PC-3 (cell line): ENCODE measurements around the gene UROS. TPM values are rescaled to one million over a fixed set of nuclear protein-coding genes. Genes with fewer than 3 reads are reported as not detected.

Experiments
- ATAC-seq: fragments of 200-7000 bp; cut with Tn5 transposase; 2 replicates; pipeline ENCODE4 v1.9.1; 2020; ENCODE audit warnings: mild to moderate bottlenecking, moderate library complexity
- BruUV-seq: library from RNA; stranded (reverse); fragments of 400-500 nt; replicated peaks from 2 replicates; lab custom pipeline; 2021; lab: Mats Ljungman, UMichigan
- CTCF ChIA-PET: fragments of 300-600 bp; sonication (Branson Sonifier 250); formaldehyde crosslinking; loops from one replicate; lab custom pipeline; 2022; ENCODE audit warnings: antibody characterized with exemption; lab: Charles Lee
- POLR2A ChIA-PET: fragments of 300-600 bp; sonication (Branson Sonifier 250); formaldehyde crosslinking; loops from one replicate; lab custom pipeline; 2022; ENCODE audit warnings: antibody characterized with exemption; ENCODE audit not compliant: unreplicated experiment; lab: Charles Lee
- DNase-seq: peaks from one replicate; pipeline ENCODE4 v3.0.0-alpha.2; 2015
- H2AFZ ChIP-seq: fragments of 300-600 bp; sonication (generic); 2 replicates; pipeline ENCODE4 v1.6.0; 2016; ENCODE audit warnings: antibody characterized with exemption, low read length
- H3F3A ChIP-seq: fragments of 300-600 bp; sonication (generic); one replicate; pipeline ENCODE4 v1.6.0; 2017; ENCODE audit warnings: antibody characterized with exemption, low read length, control low read depth, mild to moderate bottlenecking; ENCODE audit not compliant: unreplicated experiment
- H3K27ac ChIP-seq: fragments of 300-600 bp; sonication (generic); 2 replicates; pipeline ENCODE4 v1.5.1; 2016; ENCODE audit warnings: mild to moderate bottlenecking, low read length
- H3K27me3 ChIP-seq: fragments of 300-600 bp; sonication (generic); 2 replicates; pipeline ENCODE4 v1.6.1; 2016; ENCODE audit warnings: low read length, mixed read lengths
- H3K36me3 ChIP-seq: fragments of 300-600 bp; sonication (generic); 2 replicates; pipeline ENCODE4 v1.6.1; 2016; ENCODE audit warnings: low read depth, mixed run types, low read length, mixed read lengths
- H3K4me1 ChIP-seq: fragments of 300-600 bp; sonication (generic); 2 replicates; pipeline ENCODE4 v1.5.1; 2016; ENCODE audit warnings: low read length; ENCODE audit not compliant: insufficient read depth
- H3K4me2 ChIP-seq: fragments of 300-600 bp; sonication (generic); 2 replicates; pipeline ENCODE4 v1.6.0; 2016; ENCODE audit warnings: low read length
- H3K4me3 ChIP-seq: fragments of 300-600 bp; sonication (generic); 2 replicates; pipeline ENCODE4 v1.5.1; 2016; ENCODE audit warnings: mild to moderate bottlenecking, low read length, mixed read lengths
- H3K79me2 ChIP-seq: fragments of 300-600 bp; sonication (generic); 2 replicates; pipeline ENCODE4 v1.6.1; 2017; ENCODE audit warnings: low read length, mixed read lengths
- H3K9ac ChIP-seq: fragments of 300-600 bp; sonication (generic); 2 replicates; pipeline ENCODE4 v1.6.0; 2016; ENCODE audit warnings: mild to moderate bottlenecking, low read length
- H3K9me2 ChIP-seq: fragments of 300-600 bp; sonication (generic); replicated peaks from 2 replicates; pipeline ENCODE4 v1.6.1; 2016; ENCODE audit warnings: mixed run types, low read length, mixed read lengths
- H3K9me3 ChIP-seq: fragments of 300-600 bp; sonication (generic); 2 replicates; pipeline ENCODE4 v1.6.1; 2016; ENCODE audit warnings: low read length, mixed read lengths
- H4K20me1 ChIP-seq: fragments of 300-600 bp; sonication (generic); 2 replicates; pipeline ENCODE4 v1.6.1; 2016; ENCODE audit warnings: low read length, mixed read lengths
- CTCF ChIP-seq: fragments of 300-600 bp; sonication (generic); conservative IDR thresholded peaks from 2 replicates; pipeline ENCODE4 v1.5.1; 2017; ENCODE audit warnings: antibody characterized with exemption, low read depth, mild to moderate bottlenecking, low read length
- EZH2 ChIP-seq: fragments of 300-600 bp; sonication (generic); IDR thresholded peaks from one replicate; pipeline ENCODE4 v1.6.1; 2017; ENCODE audit warnings: antibody characterized with exemption, mild to moderate bottlenecking, low read length; ENCODE audit not compliant: unreplicated experiment
- EZH2phosphoT487 ChIP-seq: fragments of 300-600 bp; sonication (generic); IDR thresholded peaks from 2 replicates; pipeline ENCODE4 v1.6.1; 2018; ENCODE audit warnings: mild to moderate bottlenecking, antibody characterized with exemption, low read length, borderline replicate concordance
- intact Hi-C: fragments of 100-400 bp; cut with micrococcal nuclease; formaldehyde crosslinking; loops from 2 replicates; pipeline ENCODE4 v1.9.0; 2023
- total RNA-seq: library from RNA; depleted of rRNA; stranded (reverse); fragments of >200 nt; gene quantifications from 2 replicates; pipeline ENCODE4 v1.2.3, GENCODE V29; 2014

Gene UROS
- total RNA-seq, 1 experiment from 2014 or later = 50.6 TPM

- ATAC-seq (no peak), DNase-seq (no peak)
- POLR2A ChIA-PET = no interaction called here
- no TSS peak for BruUV-seq
- Histone ChIP-seq H3K36me3 (no peaks in the 10 kb centered on the region), H3K4me1 (no peaks in the 10 kb centered on the region), H2AFZ (no peak overlapping the region), H3F3A (no peaks in the 10 kb centered on the region), H3K9me2 (no peaks in the 10 kb centered on the region), H3K79me2 (no peaks in the 10 kb centered on the region), H3K27ac (no peak overlapping the region), H3K27me3 (no peaks in the 10 kb centered on the region), H4K20me1 (no peaks in the 10 kb centered on the region), H3K4me2 (no peak overlapping the region), H3K4me3 (no peak overlapping the region), H3K9ac (no peak overlapping the region), H3K9me3 (no peaks in the 10 kb centered on the region)
- intact Hi-C loops = no loop called here
- TF ChIP-seq CTCF (no peak), EZH2phosphoT487 (no peak), EZH2 (no peak)
- CTCF ChIA-PET = no interaction called here
Measured at GRCh38 chr10:125795128-125795527, 27.9 kb downstream of the UROS start.

DNA sequence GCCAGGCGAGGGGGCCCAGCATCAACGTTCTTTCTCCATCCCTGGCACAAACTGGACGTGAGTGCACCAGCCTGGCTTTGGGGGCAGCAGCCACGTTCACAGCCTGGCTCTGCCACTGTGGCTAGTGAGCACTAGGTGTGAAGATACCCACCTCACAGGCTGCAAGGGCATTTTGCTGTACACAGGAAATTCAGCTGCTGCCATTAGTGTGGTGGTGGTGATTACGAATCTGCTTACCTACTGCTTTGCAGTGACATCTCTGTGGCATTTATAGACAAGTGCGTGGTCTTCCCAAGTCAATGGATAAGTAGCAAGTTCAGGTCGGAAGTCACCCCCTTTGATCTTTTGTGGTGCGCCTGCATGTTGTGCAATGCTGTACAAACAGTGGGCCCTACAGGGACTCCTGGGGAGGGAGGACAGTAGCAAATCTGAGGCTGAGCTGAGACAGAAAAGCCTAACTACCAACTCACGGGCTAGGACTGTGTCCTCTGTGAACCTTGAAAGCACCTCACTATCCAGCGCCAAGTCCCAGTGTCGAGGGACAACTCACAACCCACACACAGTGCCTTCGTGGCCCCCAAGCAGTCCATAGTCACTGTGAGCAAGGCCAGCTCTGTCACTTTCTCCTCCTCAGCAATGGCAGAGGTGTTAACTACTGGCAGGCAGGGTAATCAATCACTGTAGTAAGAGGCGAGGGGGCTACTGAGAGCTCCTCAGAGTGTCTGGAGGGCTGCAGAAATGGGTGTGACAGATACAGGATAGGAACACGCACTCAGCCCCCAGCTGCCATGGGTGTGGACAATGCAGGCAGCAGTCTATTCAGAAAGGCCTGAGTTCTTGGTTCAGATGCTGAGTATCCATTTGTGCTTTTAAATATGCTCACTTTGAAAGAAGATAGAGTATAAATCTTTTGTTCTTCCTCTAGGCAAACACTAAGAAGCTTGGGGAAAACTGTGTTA, 30.4 kb downstream of the UROS start:
- CTCF ChIA-PET = interaction anchor here (0.6 kb wide), 1 partner anchor 1775 kb away, joined by 3 read pairs; no protein-coding TSS in a partner anchor
- no TSS peak for BruUV-seq
- POLR2A ChIA-PET = interaction anchor here (0.6 kb wide), 1 partner anchor 31 kb away, joined by 3 read pairs; the partner anchor contains the start of genes BCCIP and UROS
- Histone ChIP-seq H3K4me1 (no peaks in the 10 kb centered on the region), H3K9me3 (no peaks in the 10 kb centered on the region), H3K9ac (no peak overlapping the region), H3K9me2 (no peaks in the 10 kb centered on the region), H3F3A (no peaks in the 10 kb centered on the region), H3K4me2 (no peak overlapping the region), H3K4me3 (no peak overlapping the region), H3K79me2 (no peaks in the 10 kb centered on the region), H3K36me3 (no peaks in the 10 kb centered on the region; the same call in 1 of the 2 replicates), H3K27ac (no peak overlapping the region), H4K20me1 (no peaks in the 10 kb centered on the region), H3K27me3 (no peaks in the 10 kb centered on the region), H2AFZ (no peak overlapping the region)
- DNase-seq (no peak), ATAC-seq (no peak)
- intact Hi-C loops = no loop called here
- TF ChIP-seq EZH2phosphoT487 = no peak
- no peak for TF ChIP-seq CTCF
- TF ChIP-seq EZH2 = no peak
